ENCODE measurements around the gene PGLYRP2.

- TF ChIP-seq, protein P1, sequence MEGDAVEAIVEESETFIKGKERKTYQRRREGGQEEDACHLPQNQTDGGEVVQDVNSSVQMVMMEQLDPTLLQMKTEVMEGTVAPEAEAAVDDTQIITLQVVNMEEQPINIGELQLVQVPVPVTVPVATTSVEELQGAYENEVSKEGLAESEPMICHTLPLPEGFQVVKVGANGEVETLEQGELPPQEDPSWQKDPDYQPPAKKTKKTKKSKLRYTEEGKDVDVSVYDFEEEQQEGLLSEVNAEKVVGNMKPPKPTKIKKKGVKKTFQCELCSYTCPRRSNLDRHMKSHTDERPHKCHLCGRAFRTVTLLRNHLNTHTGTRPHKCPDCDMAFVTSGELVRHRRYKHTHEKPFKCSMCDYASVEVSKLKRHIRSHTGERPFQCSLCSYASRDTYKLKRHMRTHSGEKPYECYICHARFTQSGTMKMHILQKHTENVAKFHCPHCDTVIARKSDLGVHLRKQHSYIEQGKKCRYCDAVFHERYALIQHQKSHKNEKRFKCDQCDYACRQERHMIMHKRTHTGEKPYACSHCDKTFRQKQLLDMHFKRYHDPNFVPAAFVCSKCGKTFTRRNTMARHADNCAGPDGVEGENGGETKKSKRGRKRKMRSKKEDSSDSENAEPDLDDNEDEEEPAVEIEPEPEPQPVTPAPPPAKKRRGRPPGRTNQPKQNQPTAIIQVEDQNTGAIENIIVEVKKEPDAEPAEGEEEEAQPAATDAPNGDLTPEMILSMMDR (IDR thresholded peaks at IDR 0.05; ENCODE audit: extremely low read depth in 1 of 2, insufficient read depth in 1 of 2, low read depth in 1 of 2, low read length in 2 of 2) = no peak
- TF ChIP-seq POLR2AphosphoS5 (IDR thresholded peaks at IDR 0.05; ENCODE audit: insufficient read depth, low read depth, low read length) (no peak), MYC (IDR thresholded peaks at IDR 0.05; ENCODE audit: low read depth, low read length) (no peak), EZH2 (IDR thresholded peaks at IDR 0.05; ENCODE audit: borderline replicate concordance, low read depth, low read length, severe bottlenecking) (no peak), JUN (IDR thresholded peaks at IDR 0.05; ENCODE audit: borderline replicate concordance, insufficient read depth, insufficient read length, low read depth) (no peak), POLR2A (IDR thresholded peaks at IDR 0.05; ENCODE audit: low read depth, low read length) (no peak), FOS (IDR thresholded peaks at IDR 0.05; ENCODE audit: borderline replicate concordance, insufficient read depth, low read length) (no peak), GATA2 (IDR thresholded peaks at IDR 0.05; ENCODE audit: insufficient read depth, insufficient read length, low read depth, low read length) (no peak)
- TF ChIP-seq, protein P2, sequence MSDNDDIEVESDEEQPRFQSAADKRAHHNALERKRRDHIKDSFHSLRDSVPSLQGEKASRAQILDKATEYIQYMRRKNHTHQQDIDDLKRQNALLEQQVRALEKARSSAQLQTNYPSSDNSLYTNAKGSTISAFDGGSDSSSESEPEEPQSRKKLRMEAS (IDR thresholded peaks at IDR 0.05; ENCODE audit: insufficient read depth, insufficient read length) = no peak
These were observed 41.8 kb downstream of the PGLYRP2 start for GRCh38 chr19:15437355-15438123.
